Aorta (tissue), 5 donors: ENCODE data around the gene SLC16A5. TPM values are rescaled to one million over a fixed set of nuclear protein-coding genes. Genes with fewer than 3 reads are reported as not detected.
A peak's percentile ranks its signal among the peaks of the same experiment; 100 is the strongest.

Experiments used
- ATAC-seq: fragments of 200-7000 bp; cut with Tn5 transposase; one replicate; pipeline ENCODE4 v1.9.1; 2022; ENCODE audit warnings: moderate library complexity; ENCODE audit not compliant: low FRiP score
- DNase-seq, 2 donors: peaks; one replicate each; pipeline ENCODE4 v3.0.0-alpha.2; 2020
- H3K27ac ChIP-seq, 2 donors: one replicate each; pipeline ENCODE4 v1.5.1; 2013; ENCODE audit warnings: low read length in 2 of 2, mild to moderate bottlenecking in 2 of 2, moderate library complexity in 2 of 2, control low read depth in 1 of 2, inconsistent platforms in 1 of 2, low read depth in 1 of 2
- H3K27me3 ChIP-seq, 2 donors: one replicate each; pipeline ENCODE4 v1.6.1; 2013; ENCODE audit warnings: control low read depth in 1 of 2, low read length in 1 of 2, mild to moderate bottlenecking in 1 of 2, moderate library complexity in 1 of 2; ENCODE audit not compliant: insufficient read depth in 2 of 2, control insufficient read depth in 1 of 2
- H3K36me3 ChIP-seq, 2 donors: one replicate each; pipeline ENCODE4 v1.6.1; 2013; ENCODE audit warnings: control low read depth in 1 of 2, low read length in 1 of 2, mild to moderate bottlenecking in 1 of 2; ENCODE audit not compliant: insufficient read depth in 2 of 2, control insufficient read depth in 1 of 2
- H3K4me1 ChIP-seq, 2 donors: one replicate each; pipeline ENCODE4 v1.6.1; 2013; ENCODE audit warnings: low read length in 2 of 2, control low read depth in 1 of 2, mild to moderate bottlenecking in 1 of 2, moderate library complexity in 1 of 2; ENCODE audit not compliant: insufficient read depth in 2 of 2, control insufficient read depth in 1 of 2
- H3K4me3 ChIP-seq, 2 donors: one replicate each; pipeline ENCODE4 v1.5.1; 2013; ENCODE audit warnings: low read length in 2 of 2, control low read depth in 1 of 2, mild to moderate bottlenecking in 1 of 2
- H3K9me3 ChIP-seq: one replicate; pipeline ENCODE4 v1.6.1; 2013; ENCODE audit warnings: mild to moderate bottlenecking, low read length; ENCODE audit not compliant: control insufficient read depth
- WGBS, 2 donors: extraction: QIAGEN DNeasy Blood & Tissue Kit; methylation state at CpG; one replicate each; pipeline ENCODE4 v1.1.7; 2013; 5-methylcytosine and 5-hydroxymethylcytosine counted together
- intact Hi-C, 2 donors: fragments of 100-400 bp; cut with DNase I; formaldehyde crosslinking; loops; one replicate each; pipeline versions ENCODE4 v1.14.2 to v1.15.0; 2022
- polyA plus RNA-seq, 2 donors: library from polyadenylated mRNA; stranded (reverse); fragments of 200-250 nt; gene quantifications; one replicate each; pipeline ENCODE4 v1.2.3, GENCODE V29; 2013
- total RNA-seq, 2 donors: library from RNA; stranded (reverse); fragmentation: NEBNext Ultra II Directional; extraction: Animal tissue kit (Norgen Biotek cat#: 25700); gene quantifications; one replicate each; pipeline ENCODE4 v1.2.1, GENCODE V29; 2021
- donor health status: healthy with polysubstance abuse.
- donor health status: Bipolar disorder and iron deficiency.
- donor health status: DM: no; HTN: no; CAD: no.
- donor health status: DM: no; HTN: no; CAD: no.
- donor health status: DM: yes; HTN: yes; CAD: no.

The SLC16A5 gene
- total and polyA plus RNA-seq, 4 donors = 5.6 to 11.4 (median 7.9) TPM

GRCh38 chr17:75144816-75145512 is 57.2 kb downstream of the SLC16A5 start:
- ATAC-seq (no peak), DNase-seq (peak in 1 of 2 donors; percentile 49)
- Histone ChIP-seq H3K9me3 (no peaks in the 10 kb centered on the region), H3K27me3 (no peaks in the 10 kb centered on the region), H3K36me3 (no peaks in the 10 kb centered on the region), H3K4me1 (no peaks in the 10 kb centered on the region), H3K4me3 (no peak overlapping the region), H3K27ac (no peak overlapping the region)
- 90 to 91% methylated on average over 11 of the region's 11 CpGs for WGBS, 2 donors
- intact Hi-C loops = no loop called here

- intact Hi-C loops = no loop called here
- no peak for ATAC-seq
- DNase-seq = no peak
- H3K4me1 ChIP-seq = no peaks in the 10 kb centered on the region
- 79 to 84% methylated on average over 3 of the region's 3 CpGs for WGBS, 2 donors
- H3K9me3 ChIP-seq = no peaks in the 10 kb centered on the region
- H3K27me3 ChIP-seq = no peaks in the 10 kb centered on the region
- no peak overlapping the region for H3K4me3 ChIP-seq
- H3K27ac ChIP-seq = no peak overlapping the region
- H3K36me3 ChIP-seq = no peaks in the 10 kb centered on the region
Observed at GRCh38 chr17:75146592-75146991, 58.8 kb downstream of the SLC16A5 start.

GRCh38 chr17:75147878-75148546 is 60.3 kb downstream of the SLC16A5 start:
- H3K27ac ChIP-seq = no peak overlapping the region
- no peaks in the 10 kb centered on the region for H3K27me3 ChIP-seq
- H3K4me1 ChIP-seq = no peaks in the 10 kb centered on the region
- DNase-seq (peak in 1 of 2 donors; percentile 27), ATAC-seq (no peak)
- 63% methylated on average over 6 of the region's 6 CpGs for WGBS, 2 donors
- intact Hi-C loops = no loop called here
- H3K36me3 ChIP-seq = no peaks in the 10 kb centered on the region
- no peaks in the 10 kb centered on the region for H3K9me3 ChIP-seq
- H3K4me3 ChIP-seq = no peak overlapping the region

- DNase-seq (no peak), ATAC-seq (no peak)
- Histone ChIP-seq H3K4me3 (no peak overlapping the region), H3K27ac (no peak overlapping the region), H3K4me1 (no peaks in the 10 kb centered on the region), H3K27me3 (peaks cover 0 to 2% of the 10 kb centered on the region in 2 donors), H3K36me3 (no peaks in the 10 kb centered on the region), H3K9me3 (no peaks in the 10 kb centered on the region)
- 86 to 90% methylated on average over 6 of the region's 6 CpGs for WGBS, 2 donors
- intact Hi-C loops = no loop called here
Observed at GRCh38 chr17:75151930-75152329, 64.2 kb downstream of the SLC16A5 start.

- Histone ChIP-seq H3K4me1 (no peaks in the 10 kb centered on the region), H3K27me3 (peaks cover 0 to 2% of the 10 kb centered on the region in 2 donors), H3K9me3 (no peaks in the 10 kb centered on the region), H3K27ac (no peak overlapping the region), H3K4me3 (no peak overlapping the region), H3K36me3 (no peaks in the 10 kb centered on the region)
- DNase-seq (no peak), ATAC-seq (no peak)
- 91 to 92% methylated on average over 6 of the region's 6 CpGs for WGBS, 2 donors
- intact Hi-C loops = no loop called here
Observed at GRCh38 chr17:75152523-75152921, 64.8 kb downstream of the SLC16A5 start.

GRCh38 chr17:75152922-75153779 is 65.4 kb downstream of the SLC16A5 start:
- DNase-seq (peak in 1 of 2 donors; percentile 53), ATAC-seq (no peak)
- WGBS, 2 donors = 5 to 7% methylated on average over 28 of the region's 28 CpGs
- Histone ChIP-seq H3K27me3 (peaks cover 0 to 2% of the 10 kb centered on the region in 2 donors), H3K4me3 (peak overlapping the region; percentile 44 to 69), H3K4me1 (no peaks in the 10 kb centered on the region), H3K27ac (no peak overlapping the region), H3K9me3 (no peaks in the 10 kb centered on the region), H3K36me3 (no peaks in the 10 kb centered on the region)
- intact Hi-C loops = no loop called here

GRCh38 chr17:75153780-75154194 is 66.0 kb downstream of the SLC16A5 start:
- Histone ChIP-seq H3K9me3 (no peaks in the 10 kb centered on the region), H3K4me3 (peak overlapping the region; percentile 44 to 69), H3K27me3 (peaks cover 0 to 2% of the 10 kb centered on the region in 2 donors), H3K27ac (no peak overlapping the region), H3K36me3 (no peaks in the 10 kb centered on the region), H3K4me1 (no peaks in the 10 kb centered on the region)
- DNase-seq (no peak), ATAC-seq (no peak)
- intact Hi-C loops = no loop called here
- WGBS, 2 donors = 0 to 1% methylated on average over 25 to 35 of the region's 35 CpGs

- H3K9me3 ChIP-seq = no peaks in the 10 kb centered on the region
- intact Hi-C loops = no loop called here
- no peak within 1 kb of the TSS for H3K27ac ChIP-seq
- no peaks in the 10 kb centered on the region for H3K36me3 ChIP-seq
- peak; percentile 98 to 99 for DNase-seq
- no peaks in the 10 kb centered on the region for H3K4me1 ChIP-seq
- 2 to 3% methylated on average over 43 to 67 of the region's 67 CpGs for WGBS, 2 donors
- peak; percentile 99 for ATAC-seq
- peak within 1 kb of the TSS; percentile 44 to 69 for H3K4me3 ChIP-seq
- peaks cover 0 to 2% of the 10 kb centered on the region in 2 donors for H3K27me3 ChIP-seq
Observed at GRCh38 chr17:75154195-75155106, 66.7 kb downstream of the SLC16A5 start, which contains the start of gene JPT1. TSS of gene JPT1 (minus strand) at chr17:75154512. CDS start at chr17:75154397, 115 bp downstream.
